DOHH2 (cell line): ENCODE measurements around the gene NEK7.

Experiments used
- CTCF ChIP-seq: fragments of 200-600 bp; sonication (generic); IDR thresholded peaks from one replicate; pipeline ENCODE4 v1.5.1; 2014; ENCODE audit warnings: antibody characterized with exemption, mild to moderate bottlenecking, low read depth, low read length; ENCODE audit not compliant: poor library complexity, severe bottlenecking
- EZH2phosphoT487 ChIP-seq: fragments of 200-600 bp; sonication (generic); IDR thresholded peaks from 2 replicates; pipeline ENCODE4 v1.6.1; 2017; ENCODE audit warnings: borderline replicate concordance, mild to moderate bottlenecking, antibody characterized with exemption, low read length, moderate library complexity, mixed read lengths

- TF ChIP-seq CTCF (no peak), EZH2phosphoT487 (no peak)
These were observed 17.0 kb downstream of the NEK7 start for GRCh38 chr1:198173832-198174231.
